GM19467 (cell line): ENCODE data around the gene PCBP3.

Source experiments
- ATAC-seq: cut with Tn5 transposase; IDR thresholded peaks from one replicate; pipeline ENCODE4 v1.9.1; 2021; ENCODE audit warnings: mild to moderate bottlenecking, moderate library complexity; ENCODE audit not compliant: unreplicated experiment

The PCBP3 gene

GRCh38 chr21:45917241-45917640 lies 273.7 kb downstream of the PCBP3 start:
- ATAC-seq: no peak

- ATAC-seq: no peak
Observed at GRCh38 chr21:45918011-45918410, 274.5 kb downstream of the PCBP3 start.

- no peak for ATAC-seq
Observed at GRCh38 chr21:45918835-45919447, 275.4 kb downstream of the PCBP3 start.

- no peak for ATAC-seq
Observed at GRCh38 chr21:45919593-45919992, 276.1 kb downstream of the PCBP3 start.

- no peak for ATAC-seq
Observed at GRCh38 chr21:45920824-45921600, 277.5 kb downstream of the PCBP3 start.

- ATAC-seq: no peak
Observed at GRCh38 chr21:45921917-45922316, 278.4 kb downstream of the PCBP3 start.

- ATAC-seq: no peak
Observed at GRCh38 chr21:45922648-45923047, 279.1 kb downstream of the PCBP3 start.

- no peak for ATAC-seq
Observed at GRCh38 chr21:45923146-45923545, 279.6 kb downstream of the PCBP3 start.

GRCh38 chr21:45926281-45926680 lies 282.8 kb downstream of the PCBP3 start:
- ATAC-seq: no peak

GRCh38 chr21:45927032-45927431 lies 283.5 kb downstream of the PCBP3 start:
- ATAC-seq: no peak

GRCh38 chr21:45927851-45928850 lies 284.6 kb downstream of the PCBP3 start:
- ATAC-seq: no peak

GRCh38 chr21:45929449-45929848 lies 285.9 kb downstream of the PCBP3 start:
- no peak for ATAC-seq

GRCh38 chr21:45930231-45930760 lies 286.8 kb downstream of the PCBP3 start:
- no peak for ATAC-seq

GRCh38 chr21:45930792-45931191 lies 287.3 kb downstream of the PCBP3 start:
- ATAC-seq: no peak

- ATAC-seq: no peak
Observed at GRCh38 chr21:45931397-45931969, 288.0 kb downstream of the PCBP3 start.

GRCh38 chr21:45932922-45933502 lies 289.5 kb downstream of the PCBP3 start:
- no peak for ATAC-seq

- ATAC-seq: no peak
Observed at GRCh38 chr21:45934085-45934484, 290.6 kb downstream of the PCBP3 start.

- no peak for ATAC-seq
Observed at GRCh38 chr21:45934554-45934953, 291.0 kb downstream of the PCBP3 start.

GRCh38 chr21:45935628-45936027 lies 292.1 kb downstream of the PCBP3 start:
- ATAC-seq: no peak

- no peak for ATAC-seq
Observed at GRCh38 chr21:45937721-45938452, 294.4 kb downstream of the PCBP3 start.
